Measurements from ENCODE around the gene DZIP1. TPM values are rescaled to one million over a fixed set of nuclear protein-coding genes. Genes with fewer than 3 reads are reported as not detected.

The DZIP1 gene
- total RNA-seq, 1 experiment from 2014 or later, result not detected

DNA sequence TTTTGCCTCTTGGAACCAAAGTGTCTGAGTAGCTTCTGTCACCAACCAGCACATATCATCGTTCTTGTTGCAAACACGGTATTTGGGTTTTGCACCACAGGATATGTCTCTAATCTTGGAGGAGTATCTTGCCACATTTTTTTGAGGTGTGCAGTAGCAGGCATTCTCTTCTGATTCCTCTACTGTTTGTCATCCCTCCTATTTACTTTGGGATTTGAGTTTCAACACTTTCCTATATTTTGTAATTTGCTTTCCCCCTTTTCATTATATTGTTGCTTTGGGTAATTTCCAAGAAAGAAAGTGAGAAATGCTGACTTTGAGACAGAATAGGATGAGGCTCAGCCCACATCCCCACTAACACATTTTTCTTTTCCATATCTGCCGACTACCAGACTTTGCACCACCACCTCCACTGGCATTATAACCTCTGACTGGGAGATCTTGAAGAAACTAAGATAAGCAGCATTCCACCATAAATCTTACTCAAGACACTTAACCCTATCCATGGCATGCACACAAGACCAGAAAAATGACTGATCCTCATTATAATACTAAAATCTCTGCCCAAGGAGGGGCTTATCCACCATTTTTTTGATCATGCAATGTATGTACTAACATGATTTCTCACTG lies 12.0 kb upstream of the DZIP1 start:
- H4K20me1 ChIP-seq (ENCODE audit: insufficient read depth, low read depth, low read length), result no peaks in the 10 kb centered on the region
- no peak for DNase-seq
- H3K27me3 ChIP-seq (ENCODE audit: low read length), result no peaks in the 10 kb centered on the region
- H2AFZ ChIP-seq (ENCODE audit: low read length), result no peak overlapping the region
- no peak overlapping the region for H3K27ac ChIP-seq (ENCODE audit: low read length)
- H3K4me1 ChIP-seq (ENCODE audit: low read length), result no peaks in the 10 kb centered on the region
- H3K9ac ChIP-seq (ENCODE audit: low read length), result no peak overlapping the region
- no peak overlapping the region for H3K4me3 ChIP-seq (ENCODE audit: low read length)
- H3K9me3 ChIP-seq (ENCODE audit: low read length), result no peaks in the 10 kb centered on the region
- no peaks in the 10 kb centered on the region for H3K79me2 ChIP-seq (ENCODE audit: low read length)
- no peaks in the 10 kb centered on the region for H3K36me3 ChIP-seq (ENCODE audit: insufficient read depth, low read length)
- H3K9me2 ChIP-seq (replicated peaks; ENCODE audit: insufficient read depth, low read length), result no peaks in the 10 kb centered on the region
- H3K4me2 ChIP-seq (ENCODE audit: low read depth, low read length, poor library complexity, severe bottlenecking), result no peak overlapping the region

DNA sequence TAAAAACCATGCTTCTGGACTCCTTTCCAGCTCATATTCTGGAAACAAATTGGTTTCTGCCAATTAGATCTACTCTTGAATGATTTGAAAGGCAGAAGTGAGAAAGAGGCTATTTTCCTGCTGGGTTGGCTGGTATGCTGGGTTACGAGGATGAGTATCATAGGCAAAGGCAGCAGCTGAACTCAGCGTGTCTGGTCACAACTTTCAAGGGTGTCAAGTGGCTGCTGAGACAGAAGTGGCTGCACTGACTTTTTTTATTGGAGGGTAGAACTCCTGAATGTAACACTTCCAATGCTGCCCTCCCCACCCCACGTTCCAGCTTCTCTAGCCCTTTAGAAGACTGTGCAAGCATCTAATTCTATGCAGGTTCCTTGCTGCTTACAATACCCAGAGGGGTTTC lies 8.3 kb upstream of the DZIP1 start:
- no peak for DNase-seq
- H3K9me2 ChIP-seq (replicated peaks; ENCODE audit: insufficient read depth, low read length), result no peaks in the 10 kb centered on the region
- no peaks in the 10 kb centered on the region for H4K20me1 ChIP-seq (ENCODE audit: insufficient read depth, low read depth, low read length)
- H3K27me3 ChIP-seq (ENCODE audit: low read length), result no peaks in the 10 kb centered on the region
- no peak overlapping the region for H3K27ac ChIP-seq (ENCODE audit: low read length)
- no peak overlapping the region for H3K4me2 ChIP-seq (ENCODE audit: low read depth, low read length, poor library complexity, severe bottlenecking)
- no peak overlapping the region for H3K9ac ChIP-seq (ENCODE audit: low read length)
- H3K9me3 ChIP-seq (ENCODE audit: low read length), result no peaks in the 10 kb centered on the region
- no peaks in the 10 kb centered on the region for H3K4me1 ChIP-seq (ENCODE audit: low read length)
- H3K36me3 ChIP-seq (ENCODE audit: insufficient read depth, low read length), result no peaks in the 10 kb centered on the region
- H2AFZ ChIP-seq (ENCODE audit: low read length), result no peak overlapping the region
- no peaks in the 10 kb centered on the region for H3K79me2 ChIP-seq (ENCODE audit: low read length)
- no peak overlapping the region for H3K4me3 ChIP-seq (ENCODE audit: low read length)

DNA sequence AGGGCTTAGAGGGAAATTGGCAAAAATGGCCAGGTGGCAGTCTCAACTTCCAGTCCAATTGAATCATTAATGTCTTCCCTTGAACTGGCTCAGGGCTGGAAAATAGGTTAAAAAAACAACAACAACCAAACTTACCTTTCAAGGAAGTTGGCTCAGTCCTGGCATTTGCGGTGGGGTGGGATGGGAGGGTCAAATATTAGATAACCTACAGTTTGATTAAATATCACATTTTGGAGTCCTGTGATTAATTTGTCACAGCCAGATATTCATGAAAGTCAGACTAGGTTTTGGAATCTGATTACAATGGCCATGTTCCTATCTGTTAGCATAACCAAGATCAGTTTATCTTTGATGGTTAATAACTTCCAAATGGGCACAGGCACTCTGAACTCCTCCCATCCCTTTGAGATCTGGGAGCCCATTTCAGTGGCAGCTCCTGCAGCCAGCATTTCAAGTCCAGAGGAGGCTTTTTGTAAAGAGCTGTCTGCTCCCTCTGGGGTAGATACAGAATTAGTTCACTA lies 7.8 kb upstream of the DZIP1 start:
- Histone ChIP-seq H2AFZ (ENCODE audit: low read length) (no peak overlapping the region), H3K9me3 (ENCODE audit: low read length) (no peaks in the 10 kb centered on the region), H3K4me1 (ENCODE audit: low read length) (no peaks in the 10 kb centered on the region), H3K27ac (ENCODE audit: low read length) (no peak overlapping the region), H4K20me1 (ENCODE audit: insufficient read depth, low read depth, low read length) (no peaks in the 10 kb centered on the region), H3K4me2 (ENCODE audit: low read depth, low read length, poor library complexity, severe bottlenecking) (no peak overlapping the region), H3K4me3 (ENCODE audit: low read length) (no peak overlapping the region), H3K79me2 (ENCODE audit: low read length) (no peaks in the 10 kb centered on the region), H3K27me3 (ENCODE audit: low read length) (no peaks in the 10 kb centered on the region), H3K36me3 (ENCODE audit: insufficient read depth, low read length) (no peaks in the 10 kb centered on the region), H3K9me2 (replicated peaks; ENCODE audit: insufficient read depth, low read length) (no peaks in the 10 kb centered on the region), H3K9ac (ENCODE audit: low read length) (no peak overlapping the region)
- DNase-seq, result no peak

DNA sequence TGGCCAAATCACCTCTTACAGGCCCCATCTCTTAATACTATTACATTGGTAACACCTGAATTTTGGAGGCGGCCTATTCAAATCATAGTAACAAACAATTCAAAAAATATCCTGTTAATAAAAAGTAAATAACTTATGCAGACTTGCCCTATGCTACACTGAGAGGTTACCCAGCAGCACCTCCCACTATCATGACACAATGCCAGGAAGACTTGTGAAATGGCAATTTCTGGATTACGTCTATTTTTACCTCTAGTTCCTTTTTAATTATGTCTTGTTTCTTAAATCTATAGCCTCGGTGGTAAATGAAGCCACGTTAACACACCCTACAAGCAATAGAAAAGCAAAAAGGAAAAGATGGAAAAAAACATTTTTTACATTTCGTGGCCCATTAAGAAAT lies 6.2 kb upstream of the DZIP1 start:
- H3K79me2 ChIP-seq (ENCODE audit: low read length), result no peaks in the 10 kb centered on the region
- no peaks in the 10 kb centered on the region for H3K36me3 ChIP-seq (ENCODE audit: insufficient read depth, low read length)
- no peaks in the 10 kb centered on the region for H4K20me1 ChIP-seq (ENCODE audit: insufficient read depth, low read depth, low read length)
- H3K9ac ChIP-seq (ENCODE audit: low read length), result no peak overlapping the region
- no peak overlapping the region for H3K4me2 ChIP-seq (ENCODE audit: low read depth, low read length, poor library complexity, severe bottlenecking)
- DNase-seq, result no peak
- no peak overlapping the region for H3K4me3 ChIP-seq (ENCODE audit: low read length)
- no peaks in the 10 kb centered on the region for H3K27me3 ChIP-seq (ENCODE audit: low read length)
- H3K27ac ChIP-seq (ENCODE audit: low read length), result no peak overlapping the region
- no peaks in the 10 kb centered on the region for H3K9me2 ChIP-seq (replicated peaks; ENCODE audit: insufficient read depth, low read length)
- no peaks in the 10 kb centered on the region for H3K4me1 ChIP-seq (ENCODE audit: low read length)
- no peaks in the 10 kb centered on the region for H3K9me3 ChIP-seq (ENCODE audit: low read length)
- no peak overlapping the region for H2AFZ ChIP-seq (ENCODE audit: low read length)

DNA sequence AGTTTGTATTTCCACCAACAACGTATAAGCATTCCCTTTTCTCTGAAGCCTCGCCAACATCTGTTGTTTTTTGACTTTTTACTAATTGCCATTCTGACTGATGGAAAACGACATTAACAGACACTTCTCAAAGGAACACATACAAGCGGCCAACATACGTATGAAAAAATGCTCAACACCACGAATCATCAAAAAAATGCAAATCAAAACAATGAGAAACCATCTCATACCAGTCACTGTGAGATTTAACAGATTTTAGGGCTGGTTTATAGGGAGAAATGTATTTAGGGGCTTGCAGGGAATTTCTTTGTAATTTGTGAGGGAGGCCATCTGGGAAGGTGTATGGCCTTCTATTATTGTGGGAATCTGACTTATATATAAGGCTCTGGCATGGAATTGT lies 2.8 kb upstream of the DZIP1 start:
- no peaks in the 10 kb centered on the region for H3K9me2 ChIP-seq (replicated peaks; ENCODE audit: insufficient read depth, low read length)
- no peaks in the 10 kb centered on the region for H3K27me3 ChIP-seq (ENCODE audit: low read length)
- H3K79me2 ChIP-seq (ENCODE audit: low read length), result no peaks in the 10 kb centered on the region
- no peak for DNase-seq
- no peaks in the 10 kb centered on the region for H4K20me1 ChIP-seq (ENCODE audit: insufficient read depth, low read depth, low read length)
- H3K4me2 ChIP-seq (ENCODE audit: low read depth, low read length, poor library complexity, severe bottlenecking), result no peak overlapping the region
- H3K27ac ChIP-seq (ENCODE audit: low read length), result no peak overlapping the region
- no peaks in the 10 kb centered on the region for H3K9me3 ChIP-seq (ENCODE audit: low read length)
- H3K9ac ChIP-seq (ENCODE audit: low read length), result no peak overlapping the region
- H3K36me3 ChIP-seq (ENCODE audit: insufficient read depth, low read length), result no peaks in the 10 kb centered on the region
- H3K4me1 ChIP-seq (ENCODE audit: low read length), result no peaks in the 10 kb centered on the region
- H2AFZ ChIP-seq (ENCODE audit: low read length), result no peak overlapping the region
- H3K4me3 ChIP-seq (ENCODE audit: low read length), result no peak overlapping the region

DNA sequence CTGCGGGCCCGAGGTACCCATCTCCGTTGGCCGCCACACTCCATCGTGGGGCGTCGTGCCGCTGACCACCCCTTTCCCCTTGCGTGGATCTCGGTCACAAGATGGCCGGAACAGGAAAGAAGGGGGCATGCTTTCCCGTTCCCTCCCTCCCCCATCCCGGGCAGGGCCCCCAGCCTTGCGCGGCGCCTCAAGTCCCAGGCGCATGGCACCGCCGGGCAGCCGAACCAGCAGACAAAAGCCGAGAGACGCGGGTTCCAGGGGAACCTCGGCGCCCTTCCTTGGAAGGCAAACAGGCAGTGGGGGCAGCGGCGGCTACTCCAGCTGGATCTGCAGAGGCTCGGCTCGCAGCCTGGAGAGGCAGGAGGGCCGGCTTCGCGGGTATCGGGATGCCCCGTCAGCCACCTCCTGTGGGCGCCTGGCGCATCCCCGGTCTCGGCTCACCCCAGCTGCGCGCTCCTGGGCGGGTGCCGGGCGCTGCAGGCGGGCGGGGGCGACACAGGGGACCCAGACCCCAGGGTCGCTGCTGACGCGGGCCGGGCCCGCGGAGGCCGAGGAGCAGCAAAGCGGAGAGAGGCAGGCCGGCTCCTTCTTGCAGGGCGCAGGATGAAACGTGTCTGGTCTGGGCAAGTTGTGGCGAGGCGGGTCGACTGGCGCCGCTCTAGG lies 439 bp downstream of the DZIP1 start:
- H3K9ac ChIP-seq (ENCODE audit: low read length), result no peak overlapping the region
- no peaks in the 10 kb centered on the region for H3K9me2 ChIP-seq (replicated peaks; ENCODE audit: insufficient read depth, low read length)
- H3K4me3 ChIP-seq (ENCODE audit: low read length), result no peak overlapping the region
- H3K36me3 ChIP-seq (ENCODE audit: insufficient read depth, low read length), result no peaks in the 10 kb centered on the region
- H3K9me3 ChIP-seq (ENCODE audit: low read length), result no peaks in the 10 kb centered on the region
- H3K79me2 ChIP-seq (ENCODE audit: low read length), result no peaks in the 10 kb centered on the region
- no peaks in the 10 kb centered on the region for H3K27me3 ChIP-seq (ENCODE audit: low read length)
- DNase-seq, result no peak
- H3K4me1 ChIP-seq (ENCODE audit: low read length), result no peaks in the 10 kb centered on the region
- H4K20me1 ChIP-seq (ENCODE audit: insufficient read depth, low read depth, low read length), result no peaks in the 10 kb centered on the region
- H2AFZ ChIP-seq (ENCODE audit: low read length), result no peak overlapping the region
- H3K4me2 ChIP-seq (ENCODE audit: low read depth, low read length, poor library complexity, severe bottlenecking), result no peak overlapping the region
- no peak overlapping the region for H3K27ac ChIP-seq (ENCODE audit: low read length)

DNA sequence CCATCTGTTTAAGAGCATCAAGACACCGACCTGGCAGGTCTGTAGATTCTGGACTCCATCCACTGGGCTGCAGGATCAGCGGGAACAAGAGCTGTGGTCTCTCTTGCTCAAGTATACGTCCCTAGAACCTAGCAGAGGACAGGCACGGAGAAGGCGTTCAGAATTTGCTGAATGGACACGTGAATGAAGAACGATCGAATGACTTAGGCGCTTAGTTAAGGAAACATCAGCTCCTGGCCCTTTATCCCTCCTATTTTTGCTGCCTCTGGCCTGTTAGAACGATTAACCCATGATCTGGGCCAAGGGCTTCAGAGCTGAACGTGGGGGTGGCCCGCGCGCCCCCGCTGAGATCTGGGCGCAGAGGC lies 953 bp downstream of the DZIP1 start:
- Histone ChIP-seq H2AFZ (ENCODE audit: low read length) (no peak overlapping the region), H4K20me1 (ENCODE audit: insufficient read depth, low read depth, low read length) (no peaks in the 10 kb centered on the region), H3K4me3 (ENCODE audit: low read length) (no peak overlapping the region), H3K4me1 (ENCODE audit: low read length) (no peaks in the 10 kb centered on the region), H3K36me3 (ENCODE audit: insufficient read depth, low read length) (no peaks in the 10 kb centered on the region), H3K9me2 (replicated peaks; ENCODE audit: insufficient read depth, low read length) (no peaks in the 10 kb centered on the region), H3K27me3 (ENCODE audit: low read length) (no peaks in the 10 kb centered on the region), H3K9me3 (ENCODE audit: low read length) (no peaks in the 10 kb centered on the region), H3K79me2 (ENCODE audit: low read length) (no peaks in the 10 kb centered on the region), H3K4me2 (ENCODE audit: low read depth, low read length, poor library complexity, severe bottlenecking) (no peak overlapping the region), H3K9ac (ENCODE audit: low read length) (no peak overlapping the region), H3K27ac (ENCODE audit: low read length) (no peak overlapping the region)
- DNase-seq, result no peak

DNA sequence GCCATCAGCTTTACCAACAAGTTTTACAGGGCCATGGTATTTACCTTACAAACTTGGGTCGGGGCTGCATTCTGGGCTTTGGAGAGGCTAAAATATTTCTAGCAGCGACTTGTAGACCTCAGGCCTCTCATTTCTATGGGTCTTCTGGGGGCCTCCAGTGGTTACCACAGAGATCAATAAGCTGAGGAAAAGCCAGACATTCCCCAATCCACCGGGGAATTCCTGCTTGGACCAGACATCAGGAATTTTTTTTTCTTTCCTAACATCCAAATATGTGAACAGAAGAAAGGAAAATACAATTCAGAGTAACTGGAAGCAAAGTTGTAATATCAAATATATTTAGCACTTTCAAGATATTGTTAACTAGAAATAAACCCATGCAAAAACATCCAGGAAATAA lies 1.5 kb downstream of the DZIP1 start:
- no peak overlapping the region for H3K4me3 ChIP-seq (ENCODE audit: low read length)
- no peak overlapping the region for H3K4me2 ChIP-seq (ENCODE audit: low read depth, low read length, poor library complexity, severe bottlenecking)
- no peaks in the 10 kb centered on the region for H3K4me1 ChIP-seq (ENCODE audit: low read length)
- no peaks in the 10 kb centered on the region for H3K79me2 ChIP-seq (ENCODE audit: low read length)
- H4K20me1 ChIP-seq (ENCODE audit: insufficient read depth, low read depth, low read length), result no peaks in the 10 kb centered on the region
- no peak overlapping the region for H2AFZ ChIP-seq (ENCODE audit: low read length)
- no peaks in the 10 kb centered on the region for H3K9me2 ChIP-seq (replicated peaks; ENCODE audit: insufficient read depth, low read length)
- H3K36me3 ChIP-seq (ENCODE audit: insufficient read depth, low read length), result no peaks in the 10 kb centered on the region
- no peak for DNase-seq
- H3K9ac ChIP-seq (ENCODE audit: low read length), result no peak overlapping the region
- no peak overlapping the region for H3K27ac ChIP-seq (ENCODE audit: low read length)
- no peaks in the 10 kb centered on the region for H3K27me3 ChIP-seq (ENCODE audit: low read length)
- no peaks in the 10 kb centered on the region for H3K9me3 ChIP-seq (ENCODE audit: low read length)

Data from Karpas-422 (cell line).